Mesothelial cell of epicardium (in vitro differentiated cells): ENCODE results near the gene DOCK11. TPM values are rescaled to one million over a fixed set of nuclear protein-coding genes. Genes with fewer than 3 reads are reported as not detected.

Experiments used
- DNase-seq, 2 experiments: peaks; one replicate each; pipeline ENCODE4 v3.0.0; 2021; ENCODE audit warnings: low spot score in 2 of 2; ENCODE audit not compliant: unreplicated experiment in 2 of 2
- H3K27ac Mint-ChIP-seq: 2 replicates; pipeline ENCODE4 v1.8.0; 2021; ENCODE audit warnings: mixed read lengths
- H3K27me3 Mint-ChIP-seq: 2 replicates; pipeline ENCODE4 v1.8.0; 2021; ENCODE audit warnings: low read depth, mixed read lengths
- H3K36me3 Mint-ChIP-seq: 2 replicates; pipeline ENCODE4 v1.8.0; 2021; ENCODE audit warnings: mixed read lengths
- H3K4me1 Mint-ChIP-seq: 2 replicates; pipeline ENCODE4 v1.8.0; 2021; ENCODE audit warnings: mixed read lengths
- H3K4me3 Mint-ChIP-seq: 2 replicates; pipeline ENCODE4 v1.8.0; 2021; ENCODE audit warnings: mild to moderate bottlenecking, moderate library complexity, mixed read lengths
- H3K9me3 Mint-ChIP-seq: 2 replicates; pipeline ENCODE4 v1.8.0; 2021; ENCODE audit warnings: mixed read lengths
- total RNA-seq: library from RNA; stranded (reverse); gene quantifications from 3 replicates; pipeline ENCODE4 v1.2.1, GENCODE V29; 2021
- TF ChIP-seq, protein P1 (sequence below): fragments of 200-600 bp; sonication (generic); IDR thresholded peaks from one replicate; pipeline ENCODE4 v1.5.0; 2021; ENCODE audit warnings: antibody characterized with exemption; ENCODE audit not compliant: unreplicated experiment

DOCK11 gene
- total RNA-seq, 1 donor from 2014 or later = 56.7 TPM

DNA sequence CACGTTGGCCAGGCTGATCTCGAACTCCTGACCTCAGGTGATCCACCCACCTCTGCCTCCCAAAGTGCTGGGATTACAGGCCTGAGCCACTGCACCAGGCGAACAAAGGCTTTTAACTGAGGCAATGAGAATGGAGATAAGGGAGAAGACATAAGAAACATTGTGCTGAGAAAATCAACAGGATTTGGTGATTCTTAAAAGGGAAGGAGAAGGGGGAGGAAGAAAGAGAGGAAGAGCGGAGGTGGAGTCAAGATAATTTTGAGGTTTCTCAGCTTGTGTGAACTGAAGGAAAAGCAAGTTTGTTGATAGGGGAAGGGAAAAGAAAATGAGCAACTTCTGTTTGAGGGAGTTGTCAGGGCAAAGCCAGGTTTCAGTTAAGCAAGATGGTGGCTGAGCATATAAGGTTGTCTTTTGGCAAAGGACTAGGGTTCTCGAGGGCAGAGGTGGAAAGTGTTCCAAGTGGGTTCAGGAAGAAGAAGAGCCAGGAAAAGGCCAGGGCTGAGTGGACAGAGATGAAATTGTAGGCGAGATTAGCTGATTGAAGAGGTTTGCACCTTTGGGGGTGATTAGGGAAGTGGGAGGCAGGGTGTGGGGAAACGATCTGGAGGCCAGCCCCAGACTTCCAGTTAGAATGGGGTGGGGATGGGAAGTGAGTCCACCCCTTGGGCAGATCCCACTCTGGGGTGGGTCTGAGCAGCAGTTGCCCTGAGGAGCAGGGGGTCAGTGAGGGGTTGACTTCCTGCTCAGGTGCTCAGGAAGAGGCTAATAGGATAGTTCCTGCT is 7.8 kb downstream of the DOCK11 start:
- H3K36me3 Mint-ChIP-seq = peaks cover 9% of the 10 kb centered on the region
- no peak for DNase-seq
- TF ChIP-seq, protein P1, sequence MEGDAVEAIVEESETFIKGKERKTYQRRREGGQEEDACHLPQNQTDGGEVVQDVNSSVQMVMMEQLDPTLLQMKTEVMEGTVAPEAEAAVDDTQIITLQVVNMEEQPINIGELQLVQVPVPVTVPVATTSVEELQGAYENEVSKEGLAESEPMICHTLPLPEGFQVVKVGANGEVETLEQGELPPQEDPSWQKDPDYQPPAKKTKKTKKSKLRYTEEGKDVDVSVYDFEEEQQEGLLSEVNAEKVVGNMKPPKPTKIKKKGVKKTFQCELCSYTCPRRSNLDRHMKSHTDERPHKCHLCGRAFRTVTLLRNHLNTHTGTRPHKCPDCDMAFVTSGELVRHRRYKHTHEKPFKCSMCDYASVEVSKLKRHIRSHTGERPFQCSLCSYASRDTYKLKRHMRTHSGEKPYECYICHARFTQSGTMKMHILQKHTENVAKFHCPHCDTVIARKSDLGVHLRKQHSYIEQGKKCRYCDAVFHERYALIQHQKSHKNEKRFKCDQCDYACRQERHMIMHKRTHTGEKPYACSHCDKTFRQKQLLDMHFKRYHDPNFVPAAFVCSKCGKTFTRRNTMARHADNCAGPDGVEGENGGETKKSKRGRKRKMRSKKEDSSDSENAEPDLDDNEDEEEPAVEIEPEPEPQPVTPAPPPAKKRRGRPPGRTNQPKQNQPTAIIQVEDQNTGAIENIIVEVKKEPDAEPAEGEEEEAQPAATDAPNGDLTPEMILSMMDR = no peak
- H3K27ac Mint-ChIP-seq = no peak overlapping the region
- no peaks in the 10 kb centered on the region for H3K27me3 Mint-ChIP-seq
- peaks cover 25% of the 10 kb centered on the region for H3K9me3 Mint-ChIP-seq
- peaks cover 26% of the 10 kb centered on the region for H3K4me1 Mint-ChIP-seq
- no peak overlapping the region for H3K4me3 Mint-ChIP-seq

DNA sequence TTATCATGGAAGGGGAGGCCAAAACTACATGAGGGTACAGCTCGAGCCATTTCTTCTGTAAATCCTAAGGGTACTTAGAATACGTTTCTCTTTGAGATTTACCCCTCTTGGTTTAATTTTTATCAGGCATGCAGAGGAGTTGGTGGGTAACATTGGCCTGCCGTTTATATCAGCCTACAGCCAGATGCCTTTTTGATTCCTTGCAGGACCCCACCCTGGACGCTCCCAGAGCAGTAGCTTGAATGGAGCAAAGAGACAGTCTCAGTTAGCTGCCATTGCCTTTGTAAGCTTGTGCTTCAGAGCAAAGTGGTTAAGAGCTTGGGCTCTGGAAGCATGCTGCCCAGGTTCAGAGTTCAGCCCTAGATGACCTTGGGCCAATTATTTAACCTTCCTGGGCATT is 9.0 kb downstream of the DOCK11 start:
- Mint-ChIP-seq H3K27ac (no peak overlapping the region), H3K36me3 (peaks cover 15% of the 10 kb centered on the region), H3K4me1 (peaks cover 19% of the 10 kb centered on the region), H3K9me3 (peaks cover 29% of the 10 kb centered on the region), H3K4me3 (no peak overlapping the region), H3K27me3 (no peaks in the 10 kb centered on the region)
- TF ChIP-seq, protein P1 = no peak
- DNase-seq = no peak

DNA sequence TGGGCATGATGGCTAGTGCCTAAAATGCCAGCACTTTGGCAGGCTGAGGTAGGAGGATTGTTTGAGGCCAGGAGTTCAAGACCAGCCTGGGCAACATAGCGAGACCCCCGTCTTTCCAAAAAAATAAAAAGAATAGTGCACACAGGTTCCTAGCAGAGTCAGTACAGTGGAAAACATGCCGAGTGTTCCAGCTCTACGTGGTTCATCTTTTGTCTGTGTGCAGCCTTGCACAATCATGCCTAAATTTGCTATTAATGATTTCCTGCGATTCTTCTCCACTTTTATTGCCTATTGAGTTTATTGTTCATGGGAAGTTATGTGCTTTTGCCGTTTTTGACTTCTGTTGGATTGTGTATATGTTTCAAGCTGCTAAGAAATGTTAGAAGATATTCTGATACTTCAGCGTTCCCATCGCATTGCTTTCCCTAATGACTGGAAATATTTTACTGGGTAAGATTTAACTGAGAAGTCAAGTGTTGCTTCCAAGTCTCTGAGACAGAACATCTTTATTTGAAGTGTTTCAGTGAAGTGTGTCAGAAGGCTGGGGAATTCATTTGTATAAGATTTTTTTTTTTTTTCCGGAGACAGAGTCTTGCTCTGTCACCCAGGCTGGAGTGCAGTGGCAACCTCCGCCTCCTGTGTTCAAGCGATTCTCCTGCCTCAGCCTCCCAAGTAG is 11.3 kb downstream of the DOCK11 start:
- TF ChIP-seq, protein P1 = no peak
- no peak overlapping the region for H3K4me3 Mint-ChIP-seq
- peaks cover 37% of the 10 kb centered on the region for H3K9me3 Mint-ChIP-seq
- H3K36me3 Mint-ChIP-seq = peaks cover 16% of the 10 kb centered on the region
- no peaks in the 10 kb centered on the region for H3K27me3 Mint-ChIP-seq
- no peak for DNase-seq
- H3K27ac Mint-ChIP-seq = peak overlapping the region; percentile 27
- H3K4me1 Mint-ChIP-seq = peaks cover 22% of the 10 kb centered on the region

DNA sequence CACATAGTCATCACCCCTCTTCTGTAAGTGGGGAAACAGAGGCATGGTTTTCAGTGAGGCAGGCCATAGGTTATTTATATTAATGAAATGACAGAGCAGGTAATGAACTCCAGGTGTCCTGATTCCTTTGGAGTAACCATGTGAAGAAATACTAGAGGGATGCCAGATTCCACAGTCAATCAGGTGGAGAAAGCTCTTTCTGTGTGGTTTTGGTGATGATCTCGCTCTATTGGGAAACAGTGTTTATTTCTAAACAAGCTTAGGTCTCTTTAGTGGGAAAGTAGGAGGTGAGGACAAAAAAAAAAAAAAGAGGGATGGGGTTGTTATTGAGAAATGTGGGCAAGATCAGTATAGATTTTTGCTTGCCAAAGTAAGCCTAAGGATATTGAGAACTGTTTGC is 12.2 kb downstream of the DOCK11 start:
- DNase-seq = no peak
- Mint-ChIP-seq H3K36me3 (peaks cover 10% of the 10 kb centered on the region), H3K27ac (no peak overlapping the region), H3K4me1 (peaks cover 14% of the 10 kb centered on the region), H3K9me3 (peaks cover 35% of the 10 kb centered on the region), H3K4me3 (no peak overlapping the region), H3K27me3 (no peaks in the 10 kb centered on the region)
- TF ChIP-seq, protein P1 = no peak

DNA sequence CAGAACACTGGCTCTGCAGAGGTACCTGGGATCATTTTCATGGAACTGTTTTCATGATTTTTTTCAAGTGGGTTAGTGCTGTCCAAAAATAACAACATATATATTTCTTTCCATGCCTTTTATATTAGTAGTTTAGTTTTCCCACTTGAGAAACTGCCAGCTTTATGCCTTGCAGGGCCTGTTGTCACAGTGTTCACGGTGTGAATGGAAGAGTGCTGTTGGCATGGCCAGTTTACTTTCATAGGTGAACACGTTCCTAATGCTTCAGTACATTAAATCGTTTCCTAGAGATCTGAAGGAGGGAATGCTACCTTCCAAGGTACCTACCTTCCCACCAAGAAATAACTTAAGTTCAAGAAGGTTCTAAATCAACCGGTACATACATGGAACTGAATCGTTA is 12.6 kb downstream of the DOCK11 start:
- Mint-ChIP-seq H3K27ac (no peak overlapping the region), H3K4me1 (peaks cover 13% of the 10 kb centered on the region), H3K4me3 (no peak overlapping the region), H3K27me3 (no peaks in the 10 kb centered on the region), H3K36me3 (peaks cover 10% of the 10 kb centered on the region), H3K9me3 (peaks cover 36% of the 10 kb centered on the region)
- no peak for DNase-seq
- TF ChIP-seq, protein P1 = no peak
